ENCODE data around the gene CRY2. TPM values are rescaled to one million over a fixed set of nuclear protein-coding genes. Genes with fewer than 3 reads are reported as not detected.

CRY2 gene
- total and polyA plus RNA-seq, 10 of the 15 experiments (the other 5 are each of a cell fraction or from before 2014, with no cell fraction given): 1.2 to 14.7 (median 8.1) TPM

DNA sequence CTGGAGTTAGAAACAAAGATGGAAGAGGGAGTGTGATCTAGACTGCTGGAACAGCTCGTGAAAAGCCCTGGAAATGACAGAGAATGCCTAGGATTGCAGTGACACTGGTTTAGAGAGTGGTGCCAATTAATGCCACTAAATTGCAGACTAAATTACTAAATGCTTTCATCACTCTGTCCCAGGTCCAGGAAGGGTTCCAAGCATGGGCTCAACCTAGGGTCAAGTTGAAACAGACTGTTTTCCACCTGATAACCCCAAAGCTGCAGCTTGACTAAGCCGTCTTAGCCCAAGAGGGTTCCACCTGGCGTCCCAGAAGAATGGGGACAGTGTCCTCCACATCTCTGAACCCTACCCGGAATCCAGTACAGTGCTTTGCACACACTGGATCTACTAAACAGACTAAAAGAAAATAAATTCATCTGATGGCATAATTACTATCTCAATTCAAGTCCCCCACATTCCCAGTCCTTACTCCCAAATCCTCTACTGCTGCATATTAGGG is 1.1 kb upstream of the CRY2 start:
- Histone ChIP-seq H3K27me3 (replicated peaks in 1 of 2; ENCODE audit: control insufficient read depth in 2 of 2, insufficient read depth in 2 of 2, low read length in 1 of 2) (no peaks in the 10 kb centered on the region), H3K79me2 (ENCODE audit: control insufficient read depth, insufficient read depth, low read length) (peaks cover 5% of the 10 kb centered on the region), H3K36me3 (ENCODE audit: control insufficient read depth in 2 of 2, insufficient read depth in 2 of 2, low read length in 1 of 2) (no peaks in the 10 kb centered on the region), H3K4me3 (no peak overlapping the region; the same call in 1 of the 2 replicates), H3K4me1 (ENCODE audit: control insufficient read depth, insufficient read depth, low read length) (peaks cover 2% of the 10 kb centered on the region; the same call in 1 of the 2 replicates), H2AFZ (ENCODE audit: control insufficient read depth, low read depth, low read length) (peak overlapping the region; percentile 91; the same call in 1 of the 2 replicates), H3K9me3 (replicated peaks; ENCODE audit: control insufficient read depth, insufficient read depth, low read length) (no peaks in the 10 kb centered on the region), H3K9ac (ENCODE audit: control insufficient read depth, insufficient read depth, low read length) (no peak overlapping the region), H4K20me1 (ENCODE audit: control insufficient read depth, insufficient read depth) (peaks cover 2% of the 10 kb centered on the region; the same call in 1 of the 2 replicates), H3K4me2 (ENCODE audit: control insufficient read depth, insufficient read depth) (peak overlapping the region; percentile 84), H3K27ac (ENCODE audit: control insufficient read depth, insufficient read depth) (no peak overlapping the region)
- intact Hi-C loops (cut with micrococcal nuclease; ENCODE audit: unreplicated experiment): loop anchor here (2.0 to 10.0 kb wide), 3 partner anchors 71 to 279 kb away; partner anchors contain the start of genes PEX16 and PHF21A
- no peak for FAIRE-seq
- 65% methylated on average over 3 of the region's 4 CpGs for WGBS (ENCODE audit: insufficient coverage, insufficient replicate concordance, low lambda C conversion rate, missing lambda C conversion rate)
- ChIA-PET CTCF (interaction anchor here (0.5 to 6.4 kb wide), 10 partner anchors 22 to 463 kb away, joined by 3 to 36 read pairs (median 4); no protein-coding TSS in a partner anchor), RAD21 (ENCODE audit: unreplicated experiment) (interaction anchor here (0.6 to 2.7 kb wide), 11 partner anchors 9 to 160 kb away, joined by 3 to 23 read pairs (median 6); partner anchors contain the start of genes PEX16 and SLC35C1), POLR2A (interaction anchor here (0.6 to 2.7 kb wide), 10 partner anchors 11 to 432 kb away, joined by 3 to 27 read pairs (median 4); partner anchors contain the start of genes PEX16 and SLC35C1), SMC1A (ENCODE audit: uncharacterized antibody, unreplicated experiment) (interaction anchor here (0.6 to 2.9 kb wide), 9 partner anchors 9 to 269 kb away, joined by 3 to 17 read pairs (median 4); partner anchors contain the start of gene PEX16)
- in situ Hi-C loops (cut with MboI): no loop called here
- no peak for DNase-seq (ENCODE audit: low read depth, low spot score)
- BruUV-seq (replicated peaks): no TSS peak
- ATAC-seq: no peak
- TF ChIP-seq SIN3A (IDR thresholded peaks at IDR 0.05; ENCODE audit: low read depth, low read length) (no peak), MTA3 (IDR thresholded peaks at IDR 0.05; ENCODE audit: borderline replicate concordance, low read length) (no peak), POLR2AphosphoS2 (IDR thresholded peaks at IDR 0.05; ENCODE audit: low read depth, low read length) (no peak), YBX1 (IDR thresholded peaks at IDR 0.05) (no peak), TCF12 (IDR thresholded peaks at IDR 0.05; ENCODE audit: low read depth, low read length) (no peak), BACH1 (IDR thresholded peaks at IDR 0.05; ENCODE audit: borderline replicate concordance) (no peak), ZZZ3 (IDR thresholded peaks at IDR 0.05; ENCODE audit: control insufficient read depth, insufficient read length, low read depth) (no peak), BCLAF1 (IDR thresholded peaks at IDR 0.05) (no peak)
- TF ChIP-seq, protein P1, sequence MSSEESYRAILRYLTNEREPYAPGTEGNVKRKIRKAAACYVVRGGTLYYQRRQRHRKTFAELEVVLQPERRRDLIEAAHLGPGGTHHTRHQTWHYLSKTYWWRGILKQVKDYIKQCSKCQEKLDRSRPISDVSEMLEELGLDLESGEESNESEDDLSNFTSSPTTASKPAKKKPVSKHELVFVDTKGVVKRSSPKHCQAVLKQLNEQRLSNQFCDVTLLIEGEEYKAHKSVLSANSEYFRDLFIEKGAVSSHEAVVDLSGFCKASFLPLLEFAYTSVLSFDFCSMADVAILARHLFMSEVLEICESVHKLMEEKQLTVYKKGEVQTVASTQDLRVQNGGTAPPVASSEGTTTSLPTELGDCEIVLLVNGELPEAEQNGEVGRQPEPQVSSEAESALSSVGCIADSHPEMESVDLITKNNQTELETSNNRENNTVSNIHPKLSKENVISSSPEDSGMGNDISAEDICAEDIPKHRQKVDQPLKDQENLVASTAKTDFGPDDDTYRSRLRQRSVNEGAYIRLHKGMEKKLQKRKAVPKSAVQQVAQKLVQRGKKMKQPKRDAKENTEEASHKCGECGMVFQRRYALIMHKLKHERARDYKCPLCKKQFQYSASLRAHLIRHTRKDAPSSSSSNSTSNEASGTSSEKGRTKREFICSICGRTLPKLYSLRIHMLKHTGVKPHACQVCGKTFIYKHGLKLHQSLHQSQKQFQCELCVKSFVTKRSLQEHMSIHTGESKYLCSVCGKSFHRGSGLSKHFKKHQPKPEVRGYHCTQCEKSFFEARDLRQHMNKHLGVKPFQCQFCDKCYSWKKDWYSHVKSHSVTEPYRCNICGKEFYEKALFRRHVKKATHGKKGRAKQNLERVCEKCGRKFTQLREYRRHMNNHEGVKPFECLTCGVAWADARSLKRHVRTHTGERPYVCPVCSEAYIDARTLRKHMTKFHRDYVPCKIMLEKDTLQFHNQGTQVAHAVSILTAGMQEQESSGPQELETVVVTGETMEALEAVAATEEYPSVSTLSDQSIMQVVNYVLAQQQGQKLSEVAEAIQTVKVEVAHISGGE (CRISPR knock-in tag; IDR thresholded peaks at IDR 0.05): no peak
- TF ChIP-seq, protein P2, sequence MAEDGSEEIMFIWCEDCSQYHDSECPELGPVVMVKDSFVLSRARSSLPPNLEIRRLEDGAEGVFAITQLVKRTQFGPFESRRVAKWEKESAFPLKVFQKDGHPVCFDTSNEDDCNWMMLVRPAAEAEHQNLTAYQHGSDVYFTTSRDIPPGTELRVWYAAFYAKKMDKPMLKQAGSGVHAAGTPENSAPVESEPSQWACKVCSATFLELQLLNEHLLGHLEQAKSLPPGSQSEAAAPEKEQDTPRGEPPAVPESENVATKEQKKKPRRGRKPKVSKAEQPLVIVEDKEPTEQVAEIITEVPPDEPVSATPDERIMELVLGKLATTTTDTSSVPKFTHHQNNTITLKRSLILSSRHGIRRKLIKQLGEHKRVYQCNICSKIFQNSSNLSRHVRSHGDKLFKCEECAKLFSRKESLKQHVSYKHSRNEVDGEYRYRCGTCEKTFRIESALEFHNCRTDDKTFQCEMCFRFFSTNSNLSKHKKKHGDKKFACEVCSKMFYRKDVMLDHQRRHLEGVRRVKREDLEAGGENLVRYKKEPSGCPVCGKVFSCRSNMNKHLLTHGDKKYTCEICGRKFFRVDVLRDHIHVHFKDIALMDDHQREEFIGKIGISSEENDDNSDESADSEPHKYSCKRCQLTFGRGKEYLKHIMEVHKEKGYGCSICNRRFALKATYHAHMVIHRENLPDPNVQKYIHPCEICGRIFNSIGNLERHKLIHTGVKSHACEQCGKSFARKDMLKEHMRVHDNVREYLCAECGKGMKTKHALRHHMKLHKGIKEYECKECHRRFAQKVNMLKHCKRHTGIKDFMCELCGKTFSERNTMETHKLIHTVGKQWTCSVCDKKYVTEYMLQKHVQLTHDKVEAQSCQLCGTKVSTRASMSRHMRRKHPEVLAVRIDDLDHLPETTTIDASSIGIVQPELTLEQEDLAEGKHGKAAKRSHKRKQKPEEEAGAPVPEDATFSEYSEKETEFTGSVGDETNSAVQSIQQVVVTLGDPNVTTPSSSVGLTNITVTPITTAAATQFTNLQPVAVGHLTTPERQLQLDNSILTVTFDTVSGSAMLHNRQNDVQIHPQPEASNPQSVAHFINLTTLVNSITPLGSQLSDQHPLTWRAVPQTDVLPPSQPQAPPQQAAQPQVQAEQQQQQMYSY (CRISPR knock-in tag; IDR thresholded peaks at IDR 0.05): no peak

Measured in GM12878 (cell line).